HepG2 (cell line): ENCODE measurements around the gene OR5W2. TPM values are rescaled to one million over a fixed set of nuclear protein-coding genes. Genes with fewer than 3 reads are reported as not detected.

Experiments used
- ATAC-seq: fragments of 200-7000 bp; cut with Tn5 transposase; 3 replicates; pipeline ENCODE4 v1.9.1; 2020; ENCODE audit warnings: mild to moderate bottlenecking, moderate library complexity
- BruUV-seq: library from RNA; stranded (reverse); fragments of 400-500 nt; replicated peaks from 2 replicates; lab custom pipeline; 2021; lab: Mats Ljungman, UMichigan
- CTCF ChIA-PET: fragments of 300-600 bp; formaldehyde crosslinking; extraction: SDS; loops from one replicate; lab custom pipeline; 2021; ENCODE audit warnings: low total read pairs, inconsistent platforms, low intra/inter-chr PET ratio; lab: Yijun Ruan, JAX
- POLR2A ChIA-PET: fragments of 350-600 bp; sonication (Branson Sonifier 250); formaldehyde crosslinking; loops from one replicate; lab custom pipeline; 2020; ENCODE audit warnings: antibody characterized with exemption, inconsistent platforms; lab: Yijun Ruan, JAX
- DNase-seq: peaks from one replicate; pipeline ENCODE4 v3.0.0-alpha.2; 2015; ENCODE audit warnings: low spot score
- FAIRE-seq: peaks from 3 replicates; lab custom pipeline; 2011; peaks lifted over from hg19 to GRCh38; lab: Jason Lieb, UNC
- H2AFZ ChIP-seq: one replicate; pipeline ENCODE4 v1.6.1; 2011; ENCODE audit warnings: low read length, inconsistent platforms
- H3K27ac ChIP-seq: fragments of 300-600 bp; 3 replicates; pipeline ENCODE4 v1.8.0; 2011; ENCODE audit warnings: mixed run types, mild to moderate bottlenecking, mixed read lengths, low read length, inconsistent platforms; ENCODE audit not compliant: insufficient read depth; ENCODE audit errors: extremely low read length
- H3K27me3 ChIP-seq, 2 experiments: fragments of 200-600 bp in 1 of 2; 2 replicates in 1 of 2; 3 replicates in 1 of 2; pipeline versions ENCODE4 v1.6.0 to v1.8.0; 2011; ENCODE audit warnings: low read length in 2 of 2, mild to moderate bottlenecking in 2 of 2, moderate library complexity in 2 of 2, inconsistent platforms in 1 of 2; ENCODE audit not compliant: insufficient read depth in 2 of 2, control insufficient read depth in 1 of 2
- H3K36me3 ChIP-seq, 2 experiments: fragments of 200-600 bp in 1 of 2; replicated peaks in 1 of 2; 2 replicates in 1 of 2; 3 replicates in 1 of 2; pipeline versions ENCODE4 v1.5.1 to v1.8.0; 2011; ENCODE audit warnings: low read length in 2 of 2, inconsistent platforms in 1 of 2; ENCODE audit not compliant: insufficient read depth in 2 of 2, control insufficient read depth in 1 of 2
- H3K4me1 ChIP-seq: 2 replicates; pipeline ENCODE4 v1.5.1; 2012; ENCODE audit warnings: low read length, inconsistent platforms; ENCODE audit not compliant: insufficient read depth
- H3K4me2 ChIP-seq: 2 replicates; pipeline ENCODE4 v1.6.0; 2011; ENCODE audit warnings: low read depth, low read length, inconsistent platforms
- H3K4me3 ChIP-seq, 3 experiments: fragments of 200-600 bp in 1 of 3; sonication (generic), shearing (Covaris generic) in 1 of 3; replicated peaks in 1 of 3; 2 replicates each; pipeline ENCODE4 v1.5.1; 2011 to 2016; ENCODE audit warnings: low read length in 3 of 3, inconsistent platforms in 2 of 3, low read depth in 2 of 3, mild to moderate bottlenecking in 2 of 3, control low read depth in 1 of 3, mixed read lengths in 1 of 3; ENCODE audit not compliant: insufficient read depth in 1 of 3
- H3K79me2 ChIP-seq: one replicate; pipeline ENCODE4 v1.6.1; 2011; ENCODE audit warnings: low read length, inconsistent platforms; ENCODE audit not compliant: insufficient read depth
- H3K9ac ChIP-seq: 2 replicates; pipeline ENCODE4 v1.6.0; 2011; ENCODE audit warnings: mild to moderate bottlenecking, low read depth, low read length, inconsistent platforms; ENCODE audit not compliant: insufficient read depth
- H3K9me3 ChIP-seq: 2 replicates; pipeline ENCODE4 v1.5.1; 2012; ENCODE audit warnings: mild to moderate bottlenecking, low read length
- H4K20me1 ChIP-seq: 2 replicates; pipeline ENCODE4 v1.6.0; 2011; ENCODE audit warnings: inconsistent platforms, mild to moderate bottlenecking, low read length, moderate library complexity; ENCODE audit not compliant: insufficient read depth
- BCL6 ChIP-seq: IDR thresholded peaks from 2 replicates; pipeline ENCODE4 v1.6.1; 2016; ENCODE audit warnings: missing genetic modification reagents, missing compliant biosample characterization
- FOXP4 ChIP-seq: sonication (generic); formaldehyde crosslinking; IDR thresholded peaks from 2 replicates; pipeline ENCODE4 v1.4.0; 2020; ENCODE audit warnings: missing genetic modification reagents
- HOXA3 ChIP-seq: sonication (generic); formaldehyde crosslinking; IDR thresholded peaks from 2 replicates; pipeline ENCODE4 v1.5.0; 2020; ENCODE audit warnings: missing genetic modification reagents
- IKZF4 ChIP-seq: sonication (generic); formaldehyde crosslinking; IDR thresholded peaks from 2 replicates; pipeline ENCODE4 v1.5.1; 2020; ENCODE audit warnings: borderline replicate concordance, mild to moderate bottlenecking, low read depth, missing genetic modification reagents; ENCODE audit errors: not compliant biosample characterization
- KDM5B ChIP-seq: sonication (generic); formaldehyde crosslinking; IDR thresholded peaks from 2 replicates; pipeline ENCODE4 v1.4.0; 2020; ENCODE audit warnings: missing genetic modification reagents, mild to moderate bottlenecking, borderline replicate concordance
- MED1 ChIP-seq: sonication (generic); formaldehyde crosslinking; IDR thresholded peaks from 2 replicates; pipeline ENCODE4 v1.4.0; 2020; ENCODE audit warnings: missing genetic modification reagents
- MTERF4 ChIP-seq: sonication (generic); formaldehyde crosslinking; IDR thresholded peaks from 2 replicates; pipeline ENCODE4 v1.8.0; 2023; ENCODE audit warnings: mild to moderate bottlenecking, missing genetic modification reagents
- NFRKB ChIP-seq: fragments of 450-650 bp; IDR thresholded peaks from 2 replicates; pipeline ENCODE4 v1.6.1; 2017
- REL ChIP-seq: sonication (generic); formaldehyde crosslinking; conservative IDR thresholded peaks from 2 replicates; pipeline ENCODE4 v1.8.0; 2022; ENCODE audit warnings: mild to moderate bottlenecking, missing genetic modification reagents, moderate library complexity
- RFX1 ChIP-seq: fragments of 450-650 bp; IDR thresholded peaks from 2 replicates; pipeline ENCODE4 v1.6.1; 2017
- RFXAP ChIP-seq: sonication (generic); formaldehyde crosslinking; IDR thresholded peaks from 2 replicates; pipeline ENCODE4 v1.4.0; 2020; ENCODE audit warnings: missing genetic modification reagents, borderline replicate concordance
- SALL2 ChIP-seq: sonication (generic); formaldehyde crosslinking; IDR thresholded peaks from 2 replicates; pipeline ENCODE4 v1.8.1; 2023; ENCODE audit warnings: mild to moderate bottlenecking, missing genetic modification reagents, inconsistent platforms
- SKIL ChIP-seq: sonication (generic); formaldehyde crosslinking; IDR thresholded peaks from 2 replicates; pipeline ENCODE4 v1.8.0; 2022; ENCODE audit warnings: missing genetic modification reagents, mild to moderate bottlenecking, moderate library complexity, borderline replicate concordance
- SMARCE1 ChIP-seq: fragments of 450-650 bp; IDR thresholded peaks from 2 replicates; pipeline ENCODE4 v1.6.1; 2017; ENCODE audit warnings: borderline replicate concordance
- SOX6 ChIP-seq, 2 experiments: fragments of 450-650 bp in 1 of 2; sonication (generic) in 1 of 2; formaldehyde crosslinking in 1 of 2; IDR thresholded peaks; 2 replicates each; pipeline versions ENCODE4 v1.4.0 to v1.6.1; 2017 to 2020; ENCODE audit warnings: antibody characterized with exemption in 1 of 2, mild to moderate bottlenecking in 1 of 2, missing genetic modification reagents in 1 of 2
- SRSF4 ChIP-seq: fragments of 200-400 bp; formaldehyde crosslinking; IDR thresholded peaks from one replicate; pipeline ENCODE4 v1.6.1; 2018; ENCODE audit warnings: mild to moderate bottlenecking, low read depth, low read length, moderate library complexity; ENCODE audit not compliant: poor library complexity, severe bottlenecking
- TOPORS ChIP-seq: sonication (generic); formaldehyde crosslinking; IDR thresholded peaks from 2 replicates; pipeline ENCODE4 v1.8.0; 2023; ENCODE audit warnings: mild to moderate bottlenecking, missing genetic modification reagents
- ZFP36L2 ChIP-seq: sonication (generic); formaldehyde crosslinking; IDR thresholded peaks from 2 replicates; pipeline ENCODE4 v1.4.0; 2020; ENCODE audit warnings: missing genetic modification reagents
- ZNF441 ChIP-seq: sonication (generic); formaldehyde crosslinking; IDR thresholded peaks from 2 replicates; pipeline ENCODE4 v1.7.0; 2021; ENCODE audit warnings: missing genetic modification reagents, borderline replicate concordance
- ZNF503 ChIP-seq: sonication (generic); formaldehyde crosslinking; IDR thresholded peaks from 2 replicates; pipeline ENCODE4 v1.4.0; 2020; ENCODE audit warnings: missing genetic modification reagents
- WGBS: methylation state at CpG from one replicate; pipeline ENCODE4 v1.1.6; 2017; ENCODE audit warnings: low lambda C conversion rate; 5-methylcytosine and 5-hydroxymethylcytosine counted together
- in situ Hi-C: cut with HindIII; loops from 2 replicates; pipeline ENCODE4 v1.10.0; 2017; ENCODE audit warnings: low pct_unique_long_range_greater_than_20kb; ENCODE audit not compliant: extremely low pct_ligation_motif_present
- intact Hi-C: fragments of 100-400 bp; cut with micrococcal nuclease; formaldehyde crosslinking; loops from one replicate; pipeline ENCODE4 v1.10.0; 2022; ENCODE audit not compliant: unreplicated experiment
- polyA plus RNA-seq, 8 experiments: library from polyadenylated mRNA; depleted of rRNA in 3 of 8; stranded (reverse) in 7 of 8; unstranded in 1 of 8; fragments of >200 nt; fragmentation: Illumina TruSeq in 4 of 8; extraction: Trizol in 4 of 8; gene quantifications; 2 replicates each; pipeline versions ENCODE4 v1.2.1 to v1.2.3, GENCODE V29; 2011 to 2016; ENCODE audit warnings: low read depth in 4 of 8, missing spikeins in 1 of 8, mixed read lengths in 1 of 8; ENCODE audit not compliant: insufficient read depth in 1 of 8
- total RNA-seq, 5 experiments: library from RNA; depleted of rRNA; stranded (reverse); fragments of >200 nt; fragmentation: Illumina TruSeq; extraction: Trizol; gene quantifications; 2 replicates each; pipeline ENCODE4 v1.2.3, GENCODE V29; 2016; ENCODE audit warnings: low read depth in 1 of 5

Gene OR5W2
- total and polyA plus RNA-seq, 2 of the 13 experiments (the other 11 are each of a cell fraction or from before 2014, with no cell fraction given) = not detected

GRCh38 chr11:55936300-55936699, 21.9 kb upstream of the OR5W2 start, which contains the start of gene OR5I1:
Gene OR5I1, minus strand, starts transcription at chr11:55936400. Its CDS starts 0 bp downstream, at chr11:55936400.
- no peak within 1 kb of the TSS for H3K27ac ChIP-seq
- WGBS = 2% methylated on average over 2 of the region's 2 CpGs
- H4K20me1 ChIP-seq = no peaks in the 10 kb centered on the region
- peaks cover 8% of the 10 kb centered on the region; the same call in 1 of the 2 replicates for H3K9me3 ChIP-seq
- H3K36me3 ChIP-seq = no peaks in the 10 kb centered on the region
- H3K4me1 ChIP-seq = no peaks in the 10 kb centered on the region
- no peaks in the 10 kb centered on the region for H3K79me2 ChIP-seq
- H3K4me3 ChIP-seq = no peak within 1 kb of the TSS
- BruUV-seq = no TSS peak
- DNase-seq (no peak), FAIRE-seq (no peak)
- no peak within 1 kb of the TSS for H2AFZ ChIP-seq
- ChIA-PET CTCF (no interaction called here), POLR2A (no interaction called here)
- no peak within 1 kb of the TSS for H3K9ac ChIP-seq
- H3K27me3 ChIP-seq = no peaks in the 10 kb centered on the region
- H3K4me2 ChIP-seq = no peak within 1 kb of the TSS
- in situ Hi-C loops (no loop called here), intact Hi-C loops (no loop called here)
- no peak for TF ChIP-seq RFX1
- no peak for TF ChIP-seq RFXAP (CRISPR knock-in tag)
- TF ChIP-seq SOX6 (IDR thresholded peaks at IDR 0.05) = no peak
- no peak for TF ChIP-seq SOX6 (CRISPR knock-in tag; IDR thresholded peaks at IDR 0.05)
- TF ChIP-seq NFRKB = no peak
- no peak for TF ChIP-seq MTERF4 (CRISPR knock-in tag)
- no peak for TF ChIP-seq HOXA3 (CRISPR knock-in tag)
- no peak for TF ChIP-seq TOPORS (CRISPR knock-in tag)
- TF ChIP-seq KDM5B = no peak
- no peak for TF ChIP-seq SMARCE1
- no peak for TF ChIP-seq BCL6 (CRISPR knock-in tag)
- no peak for TF ChIP-seq SALL2 (CRISPR knock-in tag)
- TF ChIP-seq ZNF441 (CRISPR knock-in tag) = no peak
- no peak for TF ChIP-seq SKIL (CRISPR knock-in tag)
- TF ChIP-seq REL (CRISPR knock-in tag) = no peak
- TF ChIP-seq SRSF4 = no peak
- no peak for TF ChIP-seq ZFP36L2 (CRISPR knock-in tag)
- no peak for TF ChIP-seq MED1 (CRISPR knock-in tag)
- no peak for TF ChIP-seq IKZF4 (CRISPR knock-in tag)
- TF ChIP-seq FOXP4 (CRISPR knock-in tag) = no peak
- TF ChIP-seq ZNF503 (CRISPR knock-in tag) = no peak
- TF ChIP-seq, all 625 proteins: peak for 0
- no peak for ATAC-seq
